Upper lobe of left lung (tissue), 4 donors: ENCODE data around the gene BAD.

ENCODE experiments used
- CTCF ChIP-seq, 6 experiments: fragments of 450-650 bp in 4 of 6; fragments of 200-600 bp in 2 of 6; sonication (generic) in 2 of 6; IDR thresholded peaks; one replicate each; pipeline ENCODE4 v1.5.1; 2016 to 2019; ENCODE audit warnings: antibody characterized with exemption in 6 of 6
- EP300 ChIP-seq, 4 donors: sonication (generic); formaldehyde crosslinking; IDR thresholded peaks; one replicate each; pipeline ENCODE4 v1.5.1; 2017; ENCODE audit warnings: antibody characterized with exemption in 4 of 4, control low read depth in 2 of 4
- POLR2A ChIP-seq, 4 donors: fragments of 450-650 bp; IDR thresholded peaks; one replicate each; pipeline ENCODE4 v1.5.1; 2016 to 2017; ENCODE audit warnings: antibody characterized with exemption in 4 of 4, mild to moderate bottlenecking in 2 of 4

DNA sequence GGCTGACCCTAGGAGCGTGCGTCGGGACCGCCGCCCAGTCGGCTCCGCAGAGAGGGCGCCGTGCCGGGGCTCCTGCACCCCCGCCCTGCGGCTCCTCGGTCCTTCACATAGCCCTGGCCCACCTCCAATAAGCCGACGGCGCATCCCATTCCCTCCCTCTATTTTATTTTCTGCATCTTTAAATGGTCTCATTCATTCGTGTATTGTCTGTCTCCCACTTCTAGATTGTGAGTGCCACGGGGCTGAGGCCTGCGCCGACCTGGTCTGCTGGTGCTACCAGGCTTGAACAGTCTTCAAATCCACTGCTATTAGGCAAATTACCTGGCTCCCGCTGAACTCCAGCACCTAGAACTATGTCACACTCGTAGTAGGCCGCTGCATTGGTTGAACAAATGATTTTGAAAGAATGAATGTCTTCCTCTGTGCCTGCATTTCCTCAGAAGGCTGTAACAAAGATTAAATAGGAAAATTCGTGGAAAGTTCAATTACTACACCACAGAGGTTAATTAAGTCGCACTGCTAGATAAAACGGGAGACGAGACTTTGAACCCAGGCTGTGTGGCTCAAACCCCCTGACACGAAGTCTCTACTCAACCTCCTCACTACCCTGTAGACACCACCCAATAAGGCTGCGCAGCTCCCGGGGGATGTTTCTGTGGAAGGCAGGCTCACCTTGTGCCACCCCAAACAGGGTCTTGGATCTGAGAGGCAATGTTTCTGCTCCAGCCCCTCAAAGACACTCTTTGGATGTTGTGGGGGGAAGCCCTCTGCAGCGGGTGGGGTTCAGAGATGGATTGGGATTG lies 36.5 kb downstream of the BAD start:
- TF ChIP-seq CTCF (IDR thresholded peaks at IDR 0.05) (no peak), POLR2A (IDR thresholded peaks at IDR 0.05) (no peak), EP300 (IDR thresholded peaks at IDR 0.05) (no peak)
